ENCODE results near the gene SCN3B.

Gene SCN3B

DNA sequence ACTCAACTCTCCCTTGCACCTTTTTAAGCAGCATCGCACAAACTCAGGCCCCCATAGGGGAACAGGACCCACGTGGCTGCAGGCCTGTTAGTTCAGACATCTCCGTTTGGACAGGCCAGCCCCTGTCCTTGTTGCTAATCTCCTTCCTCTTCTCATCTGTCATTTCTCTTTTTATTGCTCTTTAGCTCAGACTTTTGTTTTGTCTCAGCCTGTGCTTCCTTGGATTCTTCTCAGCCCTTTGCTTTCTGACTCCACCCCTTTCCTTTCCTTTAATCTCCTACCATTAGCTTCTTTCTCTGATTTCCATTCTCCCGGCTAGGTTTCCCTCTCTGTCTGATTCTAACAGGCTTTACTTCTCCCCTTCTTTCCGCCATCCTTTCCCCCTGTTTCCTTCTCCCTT lies 68.7 kb downstream of the SCN3B start:
- H3K4me1 Mint-ChIP-seq (ENCODE audit: low read depth in 2 of 2) = peaks cover 5% of the 10 kb centered on the region in 2 donors
- H3K27ac Mint-ChIP-seq = no peak overlapping the region
- no peaks in the 10 kb centered on the region for H3K9me3 Mint-ChIP-seq
- DNase-seq (no peak), ATAC-seq (replicated peaks) (no peak)
- no peaks in the 10 kb centered on the region for H3K27me3 Mint-ChIP-seq
- no peaks in the 10 kb centered on the region for H3K36me3 Mint-ChIP-seq (ENCODE audit: insufficient read depth)
- no peak overlapping the region for H3K4me3 Mint-ChIP-seq

DNA sequence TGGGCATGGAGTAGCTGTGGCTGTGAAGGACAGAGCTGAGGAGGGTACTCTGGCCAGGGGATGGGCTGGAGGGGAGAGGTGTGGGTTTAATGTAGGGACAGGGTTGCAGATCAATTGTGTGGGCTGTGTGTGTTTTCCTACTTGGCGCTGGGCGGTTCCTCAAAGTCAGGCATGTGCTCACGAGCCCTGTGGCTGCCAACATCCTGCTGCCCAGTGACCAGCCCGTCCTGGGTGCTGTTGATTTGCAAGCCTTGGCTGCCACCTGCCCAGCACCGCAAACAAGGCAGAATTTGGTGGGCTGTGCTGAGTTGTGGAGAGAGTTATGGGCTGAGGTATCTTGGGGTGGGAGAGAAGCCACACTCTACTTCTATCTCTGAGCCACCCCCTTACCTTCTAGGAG lies 69.2 kb downstream of the SCN3B start:
- H3K9me3 Mint-ChIP-seq = no peaks in the 10 kb centered on the region
- no peaks in the 10 kb centered on the region for H3K27me3 Mint-ChIP-seq
- H3K4me1 Mint-ChIP-seq (ENCODE audit: low read depth in 2 of 2) = peaks cover 9 to 10% of the 10 kb centered on the region in 2 donors
- DNase-seq = no peak
- H3K27ac Mint-ChIP-seq = no peak overlapping the region
- no peak for ATAC-seq (replicated peaks)
- no peak overlapping the region for H3K4me3 Mint-ChIP-seq
- no peaks in the 10 kb centered on the region for H3K36me3 Mint-ChIP-seq (ENCODE audit: insufficient read depth)

DNA sequence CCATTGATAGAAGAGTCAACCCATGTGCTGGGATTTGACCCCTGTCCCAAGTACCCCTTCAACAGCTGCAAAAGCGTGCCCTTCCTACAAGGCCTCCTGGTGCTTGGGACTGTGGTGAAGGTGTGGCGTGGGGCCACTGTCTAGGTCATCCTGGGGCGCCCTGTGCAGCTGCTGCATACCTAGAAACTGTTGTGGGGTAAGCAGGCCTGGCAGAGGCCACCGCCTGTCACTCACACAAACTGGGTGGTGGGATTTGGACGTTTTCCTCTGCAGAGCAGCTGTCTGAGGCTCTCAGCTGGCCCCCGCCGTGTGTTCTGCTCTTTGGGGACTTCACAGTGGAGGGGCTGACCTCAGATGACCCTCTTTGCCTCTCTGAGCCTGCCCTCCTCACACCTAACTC lies 69.7 kb downstream of the SCN3B start:
- Mint-ChIP-seq H3K27ac (no peak overlapping the region), H3K4me1 (ENCODE audit: low read depth in 2 of 2) (peaks cover 9 to 10% of the 10 kb centered on the region in 2 donors), H3K9me3 (no peaks in the 10 kb centered on the region), H3K27me3 (no peaks in the 10 kb centered on the region), H3K36me3 (ENCODE audit: insufficient read depth) (no peaks in the 10 kb centered on the region), H3K4me3 (no peak overlapping the region)
- DNase-seq = no peak
- ATAC-seq (replicated peaks) = no peak

DNA sequence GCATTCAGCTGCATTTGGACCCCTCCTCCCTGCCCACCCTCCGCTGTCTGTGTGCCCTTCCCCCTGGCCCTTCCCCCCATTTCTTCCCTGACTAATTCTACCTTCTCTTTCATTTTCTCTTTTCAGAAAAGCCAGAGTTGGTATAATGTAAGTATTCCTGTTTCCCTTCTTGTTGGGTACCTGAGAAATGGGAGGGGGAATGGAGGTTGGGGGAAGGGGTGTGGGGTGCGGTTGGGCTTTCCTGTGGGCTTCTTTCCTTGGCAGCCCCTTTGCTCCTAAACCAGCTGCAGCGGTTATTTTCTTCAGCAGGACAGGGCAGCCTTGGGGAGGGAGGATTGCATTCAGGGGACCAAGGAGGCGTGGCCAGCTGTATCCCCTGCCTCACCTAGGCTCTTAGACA lies 70.2 kb downstream of the SCN3B start:
- Mint-ChIP-seq H3K4me3 (no peak overlapping the region), H3K9me3 (no peaks in the 10 kb centered on the region), H3K27me3 (no peaks in the 10 kb centered on the region), H3K4me1 (ENCODE audit: low read depth in 2 of 2) (peaks cover 9 to 10% of the 10 kb centered on the region in 2 donors), H3K36me3 (ENCODE audit: insufficient read depth) (no peaks in the 10 kb centered on the region), H3K27ac (no peak overlapping the region)
- ATAC-seq (replicated peaks) (no peak), DNase-seq (no peak)

DNA sequence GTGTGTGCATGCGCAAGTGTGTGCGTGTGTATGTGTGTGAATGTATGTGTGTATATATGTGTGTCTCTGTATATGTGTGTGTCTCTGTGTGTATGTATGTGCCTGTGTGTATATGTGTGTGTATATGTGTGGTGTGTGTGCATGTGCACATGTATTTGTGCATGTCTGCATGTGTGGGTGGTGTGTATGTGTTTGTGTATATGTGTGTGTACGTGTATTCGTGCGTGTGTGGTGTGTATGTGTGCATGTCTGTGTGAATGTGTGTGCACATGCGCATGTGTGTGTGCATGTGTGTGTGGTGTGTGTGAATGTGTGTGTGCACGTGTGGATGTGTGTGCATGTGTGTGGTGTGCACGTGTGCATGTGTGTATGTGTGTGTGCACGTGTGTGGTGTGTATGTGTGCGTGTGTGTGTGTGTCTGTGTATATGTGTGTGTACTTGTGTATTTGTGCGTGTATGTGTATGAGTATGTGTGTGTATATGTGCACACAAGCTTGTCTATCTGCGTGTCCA lies 71.4 kb downstream of the SCN3B start:
- Mint-ChIP-seq H3K36me3 (ENCODE audit: insufficient read depth) (no peaks in the 10 kb centered on the region), H3K27ac (no peak overlapping the region), H3K4me1 (ENCODE audit: low read depth in 2 of 2) (peaks cover 9 to 10% of the 10 kb centered on the region in 2 donors), H3K9me3 (no peaks in the 10 kb centered on the region), H3K27me3 (no peaks in the 10 kb centered on the region), H3K4me3 (no peak overlapping the region)
- ATAC-seq (replicated peaks) (no peak), DNase-seq (no peak)

DNA sequence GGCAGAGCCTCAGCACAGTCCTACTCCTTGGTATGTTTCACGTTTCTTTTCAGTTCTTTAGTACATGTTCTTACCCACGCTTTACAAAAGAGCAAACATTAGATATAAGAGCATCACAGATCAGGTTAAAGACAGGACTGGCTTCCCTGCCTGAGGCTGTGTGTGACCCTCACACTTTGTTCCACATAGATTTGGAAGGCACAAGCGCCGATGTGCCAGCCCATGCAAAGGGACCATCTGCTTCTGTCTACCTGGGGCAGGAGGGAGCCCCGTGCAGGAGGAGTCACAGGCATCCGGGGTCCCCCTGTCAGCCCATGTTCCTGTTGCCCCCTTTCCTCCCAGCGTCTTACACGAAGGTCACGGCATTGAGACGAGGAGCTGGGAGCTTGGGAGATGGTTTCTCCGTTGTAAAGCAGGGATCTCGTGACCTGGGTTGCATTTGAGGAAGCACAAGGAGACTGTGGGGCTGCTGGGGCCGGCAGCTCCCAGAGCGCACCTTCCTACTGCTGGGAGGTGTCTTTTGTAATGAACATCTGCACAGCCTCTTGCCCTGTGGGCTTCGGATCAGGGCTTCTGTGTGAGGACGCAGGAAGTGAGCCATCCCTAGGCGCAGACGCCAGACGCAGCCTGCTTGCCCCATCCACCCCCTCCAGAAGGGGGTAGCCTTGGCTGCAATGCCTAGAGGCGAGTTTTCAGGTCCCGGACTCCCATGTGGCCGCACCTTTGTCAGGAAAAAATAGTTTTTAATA lies 72.6 kb downstream of the SCN3B start:
- H3K4me1 Mint-ChIP-seq (ENCODE audit: low read depth in 2 of 2) = peaks cover 14 to 16% of the 10 kb centered on the region in 2 donors
- ATAC-seq (replicated peaks) (no peak), DNase-seq (no peak)
- no peak overlapping the region for H3K4me3 Mint-ChIP-seq
- H3K36me3 Mint-ChIP-seq (ENCODE audit: insufficient read depth) = no peaks in the 10 kb centered on the region
- H3K27me3 Mint-ChIP-seq = no peaks in the 10 kb centered on the region
- no peak overlapping the region for H3K27ac Mint-ChIP-seq
- H3K9me3 Mint-ChIP-seq = no peaks in the 10 kb centered on the region

DNA sequence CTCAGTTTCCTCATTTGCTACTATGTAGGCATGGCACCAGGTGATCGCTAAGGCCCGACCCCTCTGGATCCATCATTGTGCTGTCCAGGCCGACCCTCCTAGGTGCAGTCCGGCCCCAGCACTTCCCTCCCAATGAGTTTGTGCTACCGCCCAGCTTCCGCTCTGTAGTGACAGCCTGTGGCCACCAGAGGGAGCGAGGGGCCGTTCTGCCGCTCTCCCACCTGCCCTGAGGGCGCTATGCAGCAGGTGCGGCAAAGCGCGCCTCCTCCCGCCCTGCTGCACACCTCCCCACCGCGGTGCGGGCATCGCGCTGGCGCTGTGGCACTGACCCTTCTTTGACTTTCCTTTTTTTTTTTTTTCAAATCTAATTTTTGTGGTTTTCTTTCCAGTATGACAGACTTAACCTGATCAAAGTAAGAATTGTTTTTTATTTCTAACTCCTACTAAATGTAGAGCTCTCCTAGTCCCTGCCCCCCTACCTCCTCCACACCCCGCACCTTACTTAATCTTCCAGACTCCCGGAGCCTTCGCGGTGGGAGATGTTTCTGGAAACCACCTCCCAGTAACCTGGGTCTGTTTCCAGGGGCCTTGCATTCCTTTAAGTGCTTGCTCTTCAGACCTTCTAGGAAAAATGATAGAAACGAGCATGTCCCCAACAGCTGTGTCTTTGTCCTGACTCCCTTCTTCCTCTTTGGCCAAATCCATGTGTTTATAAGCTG lies 73.7 kb downstream of the SCN3B start:
- no peak overlapping the region for H3K27ac Mint-ChIP-seq
- H3K9me3 Mint-ChIP-seq = no peaks in the 10 kb centered on the region
- peaks cover 19 to 23% of the 10 kb centered on the region in 2 donors for H3K4me1 Mint-ChIP-seq (ENCODE audit: low read depth in 2 of 2)
- DNase-seq (peak; percentile 42 to 59 (median 48)), ATAC-seq (replicated peaks) (peak; percentile 91)
- peak overlapping the region in 1 of 2 donors; percentile 13 for H3K4me3 Mint-ChIP-seq
- H3K27me3 Mint-ChIP-seq = no peaks in the 10 kb centered on the region
- no peaks in the 10 kb centered on the region for H3K36me3 Mint-ChIP-seq (ENCODE audit: insufficient read depth)

DNA sequence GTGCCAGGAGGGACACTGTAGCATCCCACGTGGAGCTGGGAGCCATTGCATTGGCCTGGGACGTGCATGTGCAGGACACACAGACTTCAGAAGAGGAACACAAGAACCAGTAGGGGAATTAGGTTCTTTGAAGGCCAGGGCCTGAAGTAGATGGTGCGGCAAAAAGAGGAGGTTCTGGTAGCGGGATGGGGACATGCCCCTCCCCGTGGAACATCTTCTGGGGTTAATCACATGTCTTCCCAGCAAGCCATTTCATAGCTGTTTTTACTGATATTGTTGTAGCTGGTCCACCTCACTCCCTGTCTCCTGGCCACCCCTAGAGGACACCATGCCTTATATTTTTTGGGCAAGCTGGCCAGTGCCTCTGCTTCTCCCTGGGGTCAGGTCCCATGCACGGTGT lies 74.3 kb downstream of the SCN3B start:
- Mint-ChIP-seq H3K4me3 (no peak overlapping the region), H3K4me1 (ENCODE audit: low read depth in 2 of 2) (peaks cover 19 to 23% of the 10 kb centered on the region in 2 donors), H3K27ac (no peak overlapping the region), H3K27me3 (no peaks in the 10 kb centered on the region), H3K36me3 (ENCODE audit: insufficient read depth) (no peaks in the 10 kb centered on the region), H3K9me3 (no peaks in the 10 kb centered on the region)
- peak in 1 of 3 experiments; percentile 3 for DNase-seq
- ATAC-seq (replicated peaks) = peak; percentile 6

DNA sequence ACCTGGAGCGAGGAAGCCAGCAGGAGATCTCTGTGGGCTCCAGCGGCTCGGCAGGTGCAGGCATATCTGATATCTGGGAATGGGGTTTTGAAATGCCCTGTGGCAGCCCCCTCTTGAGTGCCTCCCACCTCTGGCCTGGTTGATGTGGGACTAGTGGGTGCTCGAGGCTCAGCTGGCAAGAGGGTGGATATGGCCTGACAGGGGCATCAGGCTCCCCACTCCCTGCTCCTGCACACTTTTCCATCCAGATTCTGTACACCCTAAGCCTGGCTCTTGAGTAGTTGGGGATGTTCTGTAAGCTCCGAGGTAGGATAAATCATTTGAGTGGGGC lies 75.0 kb downstream of the SCN3B start:
- no peak overlapping the region for H3K4me3 Mint-ChIP-seq
- H3K9me3 Mint-ChIP-seq = no peaks in the 10 kb centered on the region
- H3K4me1 Mint-ChIP-seq (ENCODE audit: low read depth in 2 of 2) = peaks cover 21 to 23% of the 10 kb centered on the region in 2 donors
- no peaks in the 10 kb centered on the region for H3K27me3 Mint-ChIP-seq
- no peak overlapping the region for H3K27ac Mint-ChIP-seq
- no peak for DNase-seq
- ATAC-seq (replicated peaks) = no peak
- H3K36me3 Mint-ChIP-seq (ENCODE audit: insufficient read depth) = no peaks in the 10 kb centered on the region
